Measurements from ENCODE around the gene HYCC1.
"Not testable (repeated sequence)": the region's sequence is repeated elsewhere in the genome, so short reads cannot be mapped to it uniquely, and the experiment has no call there.

The HYCC1 gene

DNA sequence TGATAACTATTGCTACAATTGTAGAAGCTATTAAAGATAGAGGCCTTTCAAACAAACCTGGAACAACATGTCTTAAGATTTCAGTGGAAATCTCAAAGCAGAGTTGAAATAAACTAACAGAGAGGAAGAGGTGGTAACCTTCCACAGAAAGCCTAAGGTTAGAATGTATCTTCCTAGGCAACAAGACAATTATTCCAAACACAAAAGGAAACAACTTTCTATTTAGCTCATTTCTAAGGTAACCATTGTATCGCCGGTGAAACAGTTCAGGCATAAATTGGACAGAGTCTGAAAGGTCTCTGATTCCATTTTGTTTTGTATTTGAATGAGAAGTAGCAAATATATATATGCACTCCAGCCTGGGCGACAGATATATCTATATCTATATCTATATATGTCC lies 30.7 kb upstream of the HYCC1 start:
- Histone ChIP-seq H3K27me3 (ENCODE audit: insufficient read depth, low read depth, severe bottlenecking) (no peaks in the 10 kb centered on the region), H3K9me3 (ENCODE audit: severe bottlenecking) (no peaks in the 10 kb centered on the region), H3K27ac (no peak overlapping the region), H3K36me3 (no peaks in the 10 kb centered on the region), H3K4me3 (ENCODE audit: low read depth, low read length) (no peak overlapping the region)
- DNase-seq = no peak
- TF ChIP-seq, protein P1, sequence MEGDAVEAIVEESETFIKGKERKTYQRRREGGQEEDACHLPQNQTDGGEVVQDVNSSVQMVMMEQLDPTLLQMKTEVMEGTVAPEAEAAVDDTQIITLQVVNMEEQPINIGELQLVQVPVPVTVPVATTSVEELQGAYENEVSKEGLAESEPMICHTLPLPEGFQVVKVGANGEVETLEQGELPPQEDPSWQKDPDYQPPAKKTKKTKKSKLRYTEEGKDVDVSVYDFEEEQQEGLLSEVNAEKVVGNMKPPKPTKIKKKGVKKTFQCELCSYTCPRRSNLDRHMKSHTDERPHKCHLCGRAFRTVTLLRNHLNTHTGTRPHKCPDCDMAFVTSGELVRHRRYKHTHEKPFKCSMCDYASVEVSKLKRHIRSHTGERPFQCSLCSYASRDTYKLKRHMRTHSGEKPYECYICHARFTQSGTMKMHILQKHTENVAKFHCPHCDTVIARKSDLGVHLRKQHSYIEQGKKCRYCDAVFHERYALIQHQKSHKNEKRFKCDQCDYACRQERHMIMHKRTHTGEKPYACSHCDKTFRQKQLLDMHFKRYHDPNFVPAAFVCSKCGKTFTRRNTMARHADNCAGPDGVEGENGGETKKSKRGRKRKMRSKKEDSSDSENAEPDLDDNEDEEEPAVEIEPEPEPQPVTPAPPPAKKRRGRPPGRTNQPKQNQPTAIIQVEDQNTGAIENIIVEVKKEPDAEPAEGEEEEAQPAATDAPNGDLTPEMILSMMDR (IDR thresholded peaks at IDR 0.05; ENCODE audit: low read depth, low read length) = no peak

DNA sequence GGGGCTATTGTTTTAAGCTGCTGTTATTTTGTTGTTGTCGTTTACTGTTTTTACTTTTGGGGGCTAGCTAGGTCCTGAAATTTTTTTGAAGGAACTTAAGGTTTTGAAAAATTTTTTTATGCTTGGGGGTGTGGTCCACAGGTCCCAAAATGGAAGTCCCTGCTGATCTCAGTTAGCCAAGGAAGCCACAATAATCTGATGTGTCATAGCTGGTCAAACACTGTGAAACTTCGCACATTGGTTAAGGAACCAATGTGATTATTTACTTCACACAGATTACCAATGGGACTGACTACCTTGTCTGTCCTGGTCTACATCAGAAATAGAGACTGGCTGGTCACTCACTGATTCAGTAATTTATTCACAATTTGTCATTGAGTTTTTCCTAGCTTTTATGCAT lies 29.5 kb upstream of the HYCC1 start:
- Histone ChIP-seq H3K36me3 (no peaks in the 10 kb centered on the region), H3K27ac (no peak overlapping the region), H3K9me3 (ENCODE audit: severe bottlenecking) (no peaks in the 10 kb centered on the region), H3K4me3 (ENCODE audit: low read depth, low read length) (no peak overlapping the region), H3K27me3 (ENCODE audit: insufficient read depth, low read depth, severe bottlenecking) (no peaks in the 10 kb centered on the region)
- TF ChIP-seq, protein P1 (IDR thresholded peaks at IDR 0.05; ENCODE audit: low read depth, low read length) = no peak
- no peak for DNase-seq

DNA sequence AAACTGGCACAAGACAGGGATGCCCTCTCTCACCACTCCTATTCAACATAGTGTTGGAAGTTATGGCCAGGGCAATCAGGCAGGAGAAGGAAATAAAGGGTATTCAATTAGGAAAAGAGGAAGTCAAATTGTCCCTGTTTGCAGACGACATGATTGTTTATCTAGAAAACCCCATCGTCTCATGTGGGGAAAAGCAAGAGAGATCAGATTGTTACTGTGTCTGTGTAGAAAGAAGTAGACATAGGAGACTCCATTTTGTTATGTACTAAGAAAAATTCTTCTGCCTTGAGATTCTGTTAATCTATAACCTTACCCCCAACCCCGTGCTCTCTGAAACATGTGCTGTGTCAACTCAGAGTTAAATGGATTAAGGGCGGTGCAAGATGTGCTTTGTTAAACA lies 25.7 kb upstream of the HYCC1 start:
- H3K9me3 ChIP-seq (ENCODE audit: severe bottlenecking); DNase-seq; H3K27ac ChIP-seq; H3K36me3 ChIP-seq; H3K27me3 ChIP-seq (ENCODE audit: insufficient read depth, low read depth, severe bottlenecking); H3K4me3 ChIP-seq (ENCODE audit: low read depth, low read length): not testable (repeated sequence)

DNA sequence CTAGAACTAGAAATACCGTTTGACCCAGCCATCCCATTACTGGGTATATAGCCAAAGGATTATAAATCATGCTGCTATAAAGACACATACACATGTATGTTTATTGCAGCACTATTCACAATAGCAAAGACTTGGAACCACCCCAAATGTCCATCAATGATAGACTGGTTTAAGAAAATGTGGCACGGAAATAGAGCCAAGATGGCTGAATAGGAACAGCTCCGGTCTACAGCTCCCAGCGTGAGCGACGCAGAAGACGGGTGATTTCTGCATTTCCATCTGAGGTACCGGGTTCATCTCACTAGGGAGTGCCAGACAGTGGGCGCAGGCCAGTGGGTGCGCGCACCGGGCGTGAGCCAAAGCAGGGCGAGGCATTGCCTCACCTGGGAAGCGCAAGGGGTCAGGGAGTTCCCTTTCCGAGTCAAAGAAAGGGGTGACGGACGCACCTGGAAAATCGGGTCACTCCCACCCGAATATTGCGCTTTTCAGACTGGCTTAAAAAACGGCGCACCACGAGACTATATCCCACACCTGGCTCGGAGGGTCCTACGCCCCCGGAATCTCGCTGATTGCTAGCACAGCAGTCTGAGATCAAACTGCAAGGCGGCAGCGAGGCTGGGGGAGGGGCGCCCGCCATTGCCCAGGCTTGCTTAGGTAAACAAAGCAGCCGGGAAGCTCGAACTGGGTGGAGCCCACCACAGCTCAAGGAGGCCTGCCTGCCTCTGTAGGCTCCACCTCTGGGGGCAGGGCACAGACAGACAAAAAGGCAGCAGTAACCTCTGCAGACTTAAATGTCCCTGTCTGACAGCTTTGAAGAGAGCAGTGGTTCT lies 21.8 kb upstream of the HYCC1 start:
- not testable (repeated sequence) for H3K27ac ChIP-seq; H3K4me3 ChIP-seq (ENCODE audit: low read depth, low read length); H3K27me3 ChIP-seq (ENCODE audit: insufficient read depth, low read depth, severe bottlenecking); H3K9me3 ChIP-seq (ENCODE audit: severe bottlenecking); H3K36me3 ChIP-seq; DNase-seq

DNA sequence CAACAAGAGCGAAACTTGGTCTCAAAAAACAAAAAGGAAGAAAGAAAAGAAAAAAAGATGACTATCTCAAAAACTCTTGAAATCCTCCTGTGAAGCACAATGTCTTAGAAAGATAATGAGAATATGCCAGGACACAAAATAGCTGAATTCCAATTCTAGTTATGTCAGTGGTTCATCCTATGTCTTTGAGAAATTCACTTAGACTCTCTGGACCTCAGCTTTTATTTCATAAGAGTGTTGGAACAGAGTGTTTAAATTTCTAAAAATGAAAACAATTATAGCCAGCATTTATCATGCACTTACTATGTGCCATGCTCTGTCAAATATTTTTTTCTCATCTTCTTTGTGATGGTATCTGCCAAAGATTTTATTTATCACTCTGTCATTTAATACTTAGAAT lies 13.3 kb upstream of the HYCC1 start:
- TF ChIP-seq, protein P1 (IDR thresholded peaks at IDR 0.05; ENCODE audit: low read depth, low read length) = no peak
- Histone ChIP-seq H3K9me3 (ENCODE audit: severe bottlenecking) (no peaks in the 10 kb centered on the region), H3K27me3 (ENCODE audit: insufficient read depth, low read depth, severe bottlenecking) (no peaks in the 10 kb centered on the region), H3K4me3 (ENCODE audit: low read depth, low read length) (no peak overlapping the region), H3K36me3 (no peaks in the 10 kb centered on the region), H3K27ac (no peak overlapping the region)
- DNase-seq = no peak

DNA sequence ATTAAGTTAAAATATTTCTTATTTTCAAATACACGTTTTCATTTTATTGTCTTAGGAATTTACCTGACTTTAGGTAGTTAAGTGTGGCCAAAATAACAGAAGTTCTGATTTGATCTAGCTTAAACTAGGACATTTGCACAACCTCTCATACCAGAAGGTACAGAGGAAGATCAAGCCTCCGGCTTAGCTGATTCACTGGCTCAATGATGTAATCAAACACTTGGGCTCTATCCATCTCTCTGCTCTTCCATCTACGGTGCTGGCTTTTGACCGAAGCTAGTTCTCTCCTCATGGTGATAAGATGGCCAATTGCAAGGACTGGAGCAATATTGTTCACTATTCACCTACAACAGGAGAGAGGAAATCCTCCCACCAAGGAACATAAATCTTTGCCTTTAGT lies 12.2 kb upstream of the HYCC1 start:
- TF ChIP-seq, protein P1 (IDR thresholded peaks at IDR 0.05; ENCODE audit: low read depth, low read length) = no peak
- Histone ChIP-seq H3K27ac (no peak overlapping the region), H3K4me3 (ENCODE audit: low read depth, low read length) (no peak overlapping the region), H3K36me3 (no peaks in the 10 kb centered on the region), H3K27me3 (ENCODE audit: insufficient read depth, low read depth, severe bottlenecking) (no peaks in the 10 kb centered on the region), H3K9me3 (ENCODE audit: severe bottlenecking) (no peaks in the 10 kb centered on the region)
- no peak for DNase-seq

DNA sequence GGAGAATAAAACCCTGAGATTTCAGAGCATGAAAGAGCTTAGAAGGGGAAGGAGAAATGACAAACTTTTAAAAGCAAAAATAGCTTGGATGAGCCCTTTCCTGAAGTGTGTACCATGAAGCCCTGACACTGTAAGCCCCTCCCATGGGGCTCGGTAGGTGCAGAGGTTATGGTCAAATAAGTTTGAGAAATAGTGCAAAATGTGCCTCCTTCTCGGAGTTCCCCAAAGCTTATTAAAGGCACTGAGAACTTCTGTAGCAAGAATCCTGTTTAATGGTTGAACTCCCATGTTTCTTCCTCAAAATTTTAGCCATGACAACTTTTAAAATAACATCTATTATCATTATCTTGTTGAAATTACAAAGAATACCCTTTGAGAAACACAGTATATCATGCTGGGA lies 10.5 kb upstream of the HYCC1 start:
- Histone ChIP-seq H3K4me3 (ENCODE audit: low read depth, low read length) (no peak overlapping the region), H3K27ac (no peak overlapping the region), H3K9me3 (ENCODE audit: severe bottlenecking) (no peaks in the 10 kb centered on the region), H3K36me3 (no peaks in the 10 kb centered on the region), H3K27me3 (ENCODE audit: insufficient read depth, low read depth, severe bottlenecking) (no peaks in the 10 kb centered on the region)
- DNase-seq = no peak
- TF ChIP-seq, protein P1 (IDR thresholded peaks at IDR 0.05; ENCODE audit: low read depth, low read length) = no peak

All from WERI-Rb-1 (cell line).